ENCODE measurements around the gene PLD1.
"Not testable (repeated sequence)": the region's sequence is repeated elsewhere in the genome, so short reads cannot be mapped to it uniquely, and the experiment has no call there.

Gene PLD1

DNA sequence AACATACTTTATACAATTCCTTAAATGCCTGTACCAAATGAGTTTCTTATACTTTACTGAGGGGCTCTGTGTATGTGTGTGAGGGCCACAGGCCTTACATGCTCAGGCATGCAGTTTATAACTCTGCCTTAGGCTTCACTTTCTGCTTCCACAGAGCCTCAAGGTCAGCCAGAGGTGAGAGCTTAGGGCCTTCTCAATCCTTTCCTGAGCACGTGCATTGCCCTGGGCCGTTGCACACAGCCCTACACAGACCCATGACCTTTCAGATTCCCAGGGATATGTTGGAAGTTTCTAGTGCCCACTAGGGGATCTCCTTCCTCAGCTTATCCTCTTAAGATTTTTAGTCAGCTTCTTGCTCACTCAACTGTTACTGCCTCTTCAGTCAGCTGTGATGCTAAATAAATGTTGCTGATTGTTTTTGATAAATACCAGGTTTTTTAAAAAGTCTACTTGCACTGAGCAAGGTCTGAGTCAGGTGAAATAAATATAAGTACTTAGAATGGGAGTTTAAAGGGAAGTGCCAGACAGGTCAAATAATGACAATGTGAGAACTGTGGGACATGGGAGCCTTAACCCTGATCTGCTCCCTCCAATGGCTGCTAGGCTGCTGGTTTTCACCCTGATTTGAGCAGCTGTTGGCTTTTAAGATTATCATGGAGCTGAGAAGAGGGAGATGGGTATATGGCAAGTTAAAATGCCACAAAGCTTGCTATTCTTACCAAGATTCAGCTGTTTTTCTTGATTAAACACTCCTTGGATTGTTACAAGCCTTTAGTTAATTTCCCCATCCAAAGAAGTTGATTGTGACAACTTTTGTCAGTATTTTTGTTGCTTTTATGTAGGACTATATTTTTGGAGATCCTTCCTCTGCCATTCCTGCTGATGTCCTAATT lies 169.5 kb downstream of the PLD1 start:
- DNase-seq: no peak
- CTCF ChIA-PET: interaction anchor here (0.6 to 1.8 kb wide), 7 partner anchors 10 to 682 kb away, joined by 3 to 5 read pairs (median 3); no protein-coding TSS in a partner anchor

DNA sequence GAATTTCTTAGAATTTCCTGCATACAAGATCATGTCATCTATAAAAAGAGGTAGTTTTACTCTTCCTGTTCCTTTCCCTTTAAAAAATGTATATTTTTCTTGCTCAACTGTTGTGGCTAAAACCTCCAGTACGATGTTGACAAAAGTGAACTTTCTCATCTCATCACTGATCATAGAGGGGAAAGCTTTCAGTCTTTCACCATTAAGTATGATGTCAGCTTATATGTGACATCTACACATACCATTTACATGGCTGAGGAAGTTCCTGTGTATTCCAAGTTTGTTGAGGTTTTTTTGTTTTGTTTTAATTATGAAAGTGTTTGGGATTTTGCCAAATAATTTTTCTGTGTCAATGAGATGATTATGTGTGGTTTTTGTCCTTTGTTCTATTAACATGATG lies 173.6 kb downstream of the PLD1 start:
- POLR2A ChIA-PET: no interaction called here
- Histone ChIP-seq H3K9me3 (ENCODE audit: control extremely low read depth in 1 of 5, control insufficient read depth in 4 of 5, insufficient read depth in 2 of 5, low read depth in 1 of 5, low read length in 4 of 5) (peaks cover 0 to 6% (median 0%) of the 10 kb centered on the region in 5 experiments), H3K4me1 (ENCODE audit: control extremely low read depth in 1 of 4, control insufficient read depth in 4 of 4, insufficient read depth in 4 of 4, low read length in 3 of 4) (no peaks in the 10 kb centered on the region), H3K36me3 (ENCODE audit: control insufficient read depth in 4 of 4, insufficient read depth in 4 of 4, low read length in 3 of 4) (peaks cover 0 to under 1% (median 0%) of the 10 kb centered on the region in 4 experiments), H3K27ac (ENCODE audit: insufficient read depth in 1 of 2, low read depth in 1 of 2, low read length in 2 of 2, poor library complexity in 1 of 2, severe bottlenecking in 2 of 2) (no peak overlapping the region), H3K27me3 (replicated peaks in 2 of 5; ENCODE audit: control insufficient read depth in 4 of 5, insufficient read depth in 5 of 5, low read length in 4 of 5) (no peaks in the 10 kb centered on the region), H3K4me3 (ENCODE audit: control insufficient read depth in 1 of 7, extremely low read depth in 1 of 7, insufficient read depth in 4 of 7, low read depth in 2 of 7, low read length in 6 of 7) (no peak overlapping the region)
- no CpG with 5 or more reads among the region's 1 CpG for WGBS (ENCODE audit: insufficient coverage)
- CTCF ChIA-PET: no interaction called here
- DNase-seq: no peak

More for the DNA sequence above, 169.5 kb downstream of the PLD1 start:
- no peak overlapping the region for H3K4me3 ChIP-seq (ENCODE audit: control insufficient read depth in 1 of 7, extremely low read depth in 1 of 7, insufficient read depth in 4 of 7, low read depth in 2 of 7, low read length in 6 of 7)
- no peaks in the 10 kb centered on the region for H3K27me3 ChIP-seq (replicated peaks in 2 of 5; ENCODE audit: control insufficient read depth in 4 of 5, insufficient read depth in 5 of 5, low read length in 4 of 5)
- H3K9me3 ChIP-seq (ENCODE audit: control extremely low read depth in 1 of 5, control insufficient read depth in 4 of 5, insufficient read depth in 2 of 5, low read depth in 1 of 5, low read length in 4 of 5): peaks cover 0 to 3% (median 0%) of the 10 kb centered on the region in 5 experiments
- no peaks in the 10 kb centered on the region for H3K4me1 ChIP-seq (ENCODE audit: control extremely low read depth in 1 of 4, control insufficient read depth in 4 of 4, insufficient read depth in 4 of 4, low read length in 3 of 4)
- POLR2A ChIA-PET: interaction anchor here (0.6 kb wide), 1 partner anchor 518 kb away, joined by 4 read pairs; no protein-coding TSS in a partner anchor
- H3K27ac ChIP-seq (ENCODE audit: insufficient read depth in 1 of 2, low read depth in 1 of 2, low read length in 2 of 2, poor library complexity in 1 of 2, severe bottlenecking in 2 of 2): no peak overlapping the region
- peaks cover 0 to 4% (median 0%) of the 10 kb centered on the region in 4 experiments for H3K36me3 ChIP-seq (ENCODE audit: control insufficient read depth in 4 of 4, insufficient read depth in 4 of 4, low read length in 3 of 4)
- 87% methylated on average over 2 of the region's 2 CpGs for WGBS (ENCODE audit: insufficient coverage)

DNA sequence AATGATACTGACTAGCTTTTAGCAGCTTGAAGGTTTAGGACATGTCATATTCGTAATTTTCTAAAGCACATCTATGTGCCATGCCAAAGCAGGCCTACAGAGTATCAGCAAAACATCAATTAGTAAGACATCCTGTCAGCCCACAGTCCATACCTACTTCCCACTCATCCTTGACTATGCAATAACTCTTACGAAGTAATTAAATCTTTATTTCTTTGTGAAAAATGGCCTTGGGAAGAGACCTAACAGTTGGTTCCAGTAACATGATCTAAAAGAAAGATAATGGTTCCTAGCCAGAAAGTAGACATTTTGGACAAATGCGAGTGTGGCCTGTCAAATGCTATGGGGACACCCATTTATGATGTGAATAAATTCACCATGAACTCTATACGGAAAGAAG lies 177.5 kb downstream of the PLD1 start:
- H3K4me3 ChIP-seq (ENCODE audit: control insufficient read depth in 1 of 7, extremely low read depth in 1 of 7, insufficient read depth in 4 of 7, low read depth in 2 of 7, low read length in 6 of 7): no peak overlapping the region
- ChIA-PET POLR2A (no interaction called here), CTCF (interaction anchor here (2.0 kb wide), 1 partner anchor 13 kb away, joined by 7 read pairs; no protein-coding TSS in a partner anchor)
- no peak for DNase-seq
- H3K27ac ChIP-seq (ENCODE audit: insufficient read depth in 1 of 2, low read depth in 1 of 2, low read length in 2 of 2, poor library complexity in 1 of 2, severe bottlenecking in 2 of 2): no peak overlapping the region
- WGBS (ENCODE audit: insufficient coverage): 100% methylated on average over 3 of the region's 4 CpGs
- H3K9me3 ChIP-seq (ENCODE audit: control extremely low read depth in 1 of 5, control insufficient read depth in 4 of 5, insufficient read depth in 2 of 5, low read depth in 1 of 5, low read length in 4 of 5): peaks cover 0 to 6% (median 0%) of the 10 kb centered on the region in 5 experiments
- no peaks in the 10 kb centered on the region for H3K27me3 ChIP-seq (replicated peaks in 2 of 5; ENCODE audit: control insufficient read depth in 4 of 5, insufficient read depth in 5 of 5, low read length in 4 of 5)
- H3K4me1 ChIP-seq (ENCODE audit: control extremely low read depth in 1 of 4, control insufficient read depth in 4 of 4, insufficient read depth in 4 of 4, low read length in 3 of 4): no peaks in the 10 kb centered on the region
- H3K36me3 ChIP-seq (ENCODE audit: control insufficient read depth in 4 of 4, insufficient read depth in 4 of 4, low read length in 3 of 4): no peaks in the 10 kb centered on the region

DNA sequence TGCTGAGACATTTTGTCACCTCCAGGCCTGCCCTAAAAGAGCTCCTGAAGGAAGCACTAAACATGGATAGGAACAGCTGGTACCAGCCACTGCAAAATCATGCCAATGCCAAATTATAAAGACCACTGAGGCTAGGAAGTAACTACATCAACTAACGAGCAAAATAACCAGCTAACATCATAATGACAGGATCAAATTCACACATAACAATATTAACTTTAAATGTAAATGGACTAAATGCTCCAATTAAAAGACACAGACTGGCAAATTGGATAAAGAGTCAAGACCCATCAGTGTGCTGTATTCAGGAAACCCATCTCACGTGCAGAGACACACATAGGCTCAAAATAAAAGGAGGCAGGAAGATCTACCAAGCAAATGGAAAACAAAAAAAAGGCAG lies 183.5 kb downstream of the PLD1 start:
- POLR2A ChIA-PET; H3K4me1 ChIP-seq (ENCODE audit: control extremely low read depth in 1 of 4, control insufficient read depth in 4 of 4, insufficient read depth in 4 of 4, low read length in 3 of 4); H3K27me3 ChIP-seq (replicated peaks in 2 of 5; ENCODE audit: control insufficient read depth in 4 of 5, insufficient read depth in 5 of 5, low read length in 4 of 5); DNase-seq; CTCF ChIA-PET; H3K9me3 ChIP-seq (ENCODE audit: control extremely low read depth in 1 of 5, control insufficient read depth in 4 of 5, insufficient read depth in 2 of 5, low read depth in 1 of 5, low read length in 4 of 5); H3K4me3 ChIP-seq (ENCODE audit: control insufficient read depth in 1 of 7, extremely low read depth in 1 of 7, insufficient read depth in 4 of 7, low read depth in 2 of 7, low read length in 6 of 7); H3K36me3 ChIP-seq (ENCODE audit: control insufficient read depth in 4 of 4, insufficient read depth in 4 of 4, low read length in 3 of 4); H3K27ac ChIP-seq (ENCODE audit: insufficient read depth in 1 of 2, low read depth in 1 of 2, low read length in 2 of 2, poor library complexity in 1 of 2, severe bottlenecking in 2 of 2): not testable (repeated sequence)
- WGBS (ENCODE audit: insufficient coverage): 83% methylated on average over 1 of the region's 2 CpGs

DNA sequence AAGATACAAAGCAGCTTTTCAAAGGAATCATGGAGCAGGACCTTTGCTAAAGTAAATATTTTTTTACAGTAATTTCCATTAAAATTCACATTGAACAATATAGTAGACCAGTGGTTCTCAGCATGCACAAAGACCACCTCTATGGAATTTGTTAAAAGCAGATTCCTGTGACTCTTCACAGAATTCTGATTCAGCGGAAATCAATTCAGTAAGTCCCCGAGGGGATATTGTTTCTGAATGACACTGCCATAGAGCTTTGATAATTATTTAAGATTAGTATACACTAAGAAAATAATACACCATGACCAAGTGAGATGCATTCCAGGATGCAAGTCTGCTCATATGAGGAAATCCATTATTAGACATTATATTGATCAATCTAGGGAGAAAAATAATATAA lies 188.2 kb downstream of the PLD1 start:
- no CpG with 5 or more reads among the region's 2 CpGs for WGBS (ENCODE audit: insufficient coverage)
- Histone ChIP-seq H3K36me3 (ENCODE audit: control insufficient read depth in 4 of 4, insufficient read depth in 4 of 4, low read length in 3 of 4) (no peaks in the 10 kb centered on the region), H3K4me3 (ENCODE audit: control insufficient read depth in 1 of 7, extremely low read depth in 1 of 7, insufficient read depth in 4 of 7, low read depth in 2 of 7, low read length in 6 of 7) (no peak overlapping the region), H3K4me1 (ENCODE audit: control extremely low read depth in 1 of 4, control insufficient read depth in 4 of 4, insufficient read depth in 4 of 4, low read length in 3 of 4) (no peaks in the 10 kb centered on the region), H3K27ac (ENCODE audit: insufficient read depth in 1 of 2, low read depth in 1 of 2, low read length in 2 of 2, poor library complexity in 1 of 2, severe bottlenecking in 2 of 2) (no peak overlapping the region), H3K27me3 (replicated peaks in 2 of 5; ENCODE audit: control insufficient read depth in 4 of 5, insufficient read depth in 5 of 5, low read length in 4 of 5) (no peaks in the 10 kb centered on the region), H3K9me3 (ENCODE audit: control extremely low read depth in 1 of 5, control insufficient read depth in 4 of 5, insufficient read depth in 2 of 5, low read depth in 1 of 5, low read length in 4 of 5) (no peaks in the 10 kb centered on the region)
- DNase-seq: no peak
- ChIA-PET CTCF (no interaction called here), POLR2A (no interaction called here)

DNA sequence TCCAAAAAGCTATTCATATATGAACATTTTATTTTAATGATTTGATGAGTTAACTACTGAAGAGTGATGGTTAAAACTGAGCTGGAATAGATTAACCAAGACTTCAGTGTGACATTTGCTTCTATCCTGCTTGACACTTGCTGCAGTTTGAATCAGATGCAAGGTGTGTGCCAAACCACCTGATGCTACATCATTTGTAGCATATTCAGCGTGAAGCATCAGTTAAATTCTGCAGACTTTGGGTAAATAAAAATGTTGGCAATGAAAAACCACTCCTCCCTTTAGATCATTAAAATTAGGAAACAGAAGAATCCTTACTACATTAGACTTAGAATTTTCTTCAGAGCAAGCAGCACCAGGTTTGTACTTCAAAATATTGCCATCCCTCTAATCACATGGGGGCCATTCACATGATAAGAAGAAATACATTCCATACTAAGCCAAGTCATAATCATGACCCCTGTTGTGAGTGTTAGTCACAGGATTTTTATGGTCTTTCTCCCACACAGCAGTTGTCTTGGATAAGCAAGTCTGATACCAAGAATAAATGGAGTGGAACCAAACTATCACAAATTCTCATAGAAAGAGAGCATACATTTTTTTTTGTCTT lies 189.4 kb downstream of the PLD1 start:
- ChIA-PET CTCF (interaction anchor here (1.1 to 1.9 kb wide), 2 partner anchors 16 to 208 kb away, joined by 4 to 5 read pairs; no protein-coding TSS in a partner anchor), POLR2A (no interaction called here)
- WGBS (ENCODE audit: insufficient coverage): no CpG with 5 or more reads among the region's 1 CpG
- Histone ChIP-seq H3K4me1 (ENCODE audit: control extremely low read depth in 1 of 4, control insufficient read depth in 4 of 4, insufficient read depth in 4 of 4, low read length in 3 of 4) (no peaks in the 10 kb centered on the region), H3K27me3 (replicated peaks in 2 of 5; ENCODE audit: control insufficient read depth in 4 of 5, insufficient read depth in 5 of 5, low read length in 4 of 5) (no peaks in the 10 kb centered on the region), H3K4me3 (ENCODE audit: control insufficient read depth in 1 of 7, extremely low read depth in 1 of 7, insufficient read depth in 4 of 7, low read depth in 2 of 7, low read length in 6 of 7) (no peak overlapping the region), H3K27ac (ENCODE audit: insufficient read depth in 1 of 2, low read depth in 1 of 2, low read length in 2 of 2, poor library complexity in 1 of 2, severe bottlenecking in 2 of 2) (no peak overlapping the region), H3K9me3 (ENCODE audit: control extremely low read depth in 1 of 5, control insufficient read depth in 4 of 5, insufficient read depth in 2 of 5, low read depth in 1 of 5, low read length in 4 of 5) (no peaks in the 10 kb centered on the region), H3K36me3 (ENCODE audit: control insufficient read depth in 4 of 4, insufficient read depth in 4 of 4, low read length in 3 of 4) (no peaks in the 10 kb centered on the region)
- DNase-seq: no peak

DNA sequence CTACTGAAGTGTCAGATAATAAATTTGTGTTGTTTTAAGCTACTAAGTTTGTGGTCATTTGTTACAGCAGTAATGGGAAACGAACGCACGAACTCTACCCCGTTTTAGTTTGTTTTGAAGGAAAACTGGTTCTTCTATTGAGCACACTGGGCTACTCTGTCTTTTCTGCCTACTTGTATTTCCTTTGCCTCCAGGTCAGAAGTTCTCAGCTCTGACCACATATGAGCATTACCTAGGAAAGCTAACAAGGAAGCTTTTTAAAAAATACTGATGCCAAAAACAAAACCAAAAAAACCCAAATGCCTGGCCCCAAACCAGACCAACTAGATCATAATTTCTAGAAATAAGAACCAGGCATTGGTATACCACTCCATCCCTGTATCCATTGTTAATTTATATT lies 193.5 kb downstream of the PLD1 start:
- CTCF ChIA-PET: interaction anchor here (1.2 to 2.2 kb wide), 3 partner anchors 156 to 724 kb away, joined by 3 to 7 read pairs (median 4); no protein-coding TSS in a partner anchor
- POLR2A ChIA-PET: no interaction called here
- H3K27me3 ChIP-seq (replicated peaks in 2 of 5; ENCODE audit: control insufficient read depth in 4 of 5, insufficient read depth in 5 of 5, low read length in 4 of 5): no peaks in the 10 kb centered on the region
- H3K27ac ChIP-seq (ENCODE audit: insufficient read depth in 1 of 2, low read depth in 1 of 2, low read length in 2 of 2, poor library complexity in 1 of 2, severe bottlenecking in 2 of 2): no peak overlapping the region
- 100% methylated on average over 4 of the region's 4 CpGs for WGBS (ENCODE audit: insufficient coverage)
- H3K4me1 ChIP-seq (ENCODE audit: control extremely low read depth in 1 of 4, control insufficient read depth in 4 of 4, insufficient read depth in 4 of 4, low read length in 3 of 4): peaks cover 0 to 2% (median 0%) of the 10 kb centered on the region in 4 experiments
- no peak for DNase-seq
- no peaks in the 10 kb centered on the region for H3K9me3 ChIP-seq (ENCODE audit: control extremely low read depth in 1 of 5, control insufficient read depth in 4 of 5, insufficient read depth in 2 of 5, low read depth in 1 of 5, low read length in 4 of 5)
- H3K36me3 ChIP-seq (ENCODE audit: control insufficient read depth in 4 of 4, insufficient read depth in 4 of 4, low read length in 3 of 4): peaks cover 0 to 5% (median 0%) of the 10 kb centered on the region in 4 experiments
- H3K4me3 ChIP-seq (ENCODE audit: control insufficient read depth in 1 of 7, extremely low read depth in 1 of 7, insufficient read depth in 4 of 7, low read depth in 2 of 7, low read length in 6 of 7): no peak overlapping the region

Data from common myeloid progenitor, CD34-positive (primary cell).